ENCODE results near the gene MYO1F.
"Not testable (repeated sequence)": the region's sequence is repeated elsewhere in the genome, so short reads cannot be mapped to it uniquely, and the experiment has no call there.

Gene MYO1F

GRCh38 chr19:8566855-8567254 is 10.4 kb downstream of the MYO1F start:
- no peak for DNase-seq (ENCODE audit: low read depth in 1 of 2, low spot score in 1 of 2)

DNA sequence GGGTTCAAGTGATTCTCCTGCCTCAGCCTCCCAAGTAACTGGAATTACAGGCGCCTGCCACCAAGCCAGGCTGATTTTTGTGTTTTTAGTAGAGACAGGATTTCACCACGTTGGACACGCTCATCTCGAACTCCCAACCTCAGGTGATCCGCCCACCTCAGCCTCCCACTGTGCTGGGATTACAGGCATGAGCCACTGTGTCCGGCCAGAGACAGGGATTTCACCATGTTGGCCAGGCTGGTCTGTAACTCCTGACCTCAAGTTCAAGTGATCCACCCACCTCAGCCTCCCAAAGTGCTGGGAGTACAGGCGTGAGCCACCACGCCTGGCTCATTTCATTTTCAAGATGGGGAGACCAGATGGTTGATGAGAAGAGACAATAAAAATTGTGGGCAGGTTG is 12.4 kb downstream of the MYO1F start:
- DNase-seq (ENCODE audit: low read depth in 1 of 2, low spot score in 1 of 2) = not testable (repeated sequence)

- DNase-seq (ENCODE audit: low read depth in 1 of 2, low spot score in 1 of 2) = no peak
Measured at GRCh38 chr19:8561075-8561764, 16.0 kb downstream of the MYO1F start.

GRCh38 chr19:8558325-8558724 is 18.9 kb downstream of the MYO1F start:
- DNase-seq (ENCODE audit: low read depth in 1 of 2, low spot score in 1 of 2) = no peak

DNA sequence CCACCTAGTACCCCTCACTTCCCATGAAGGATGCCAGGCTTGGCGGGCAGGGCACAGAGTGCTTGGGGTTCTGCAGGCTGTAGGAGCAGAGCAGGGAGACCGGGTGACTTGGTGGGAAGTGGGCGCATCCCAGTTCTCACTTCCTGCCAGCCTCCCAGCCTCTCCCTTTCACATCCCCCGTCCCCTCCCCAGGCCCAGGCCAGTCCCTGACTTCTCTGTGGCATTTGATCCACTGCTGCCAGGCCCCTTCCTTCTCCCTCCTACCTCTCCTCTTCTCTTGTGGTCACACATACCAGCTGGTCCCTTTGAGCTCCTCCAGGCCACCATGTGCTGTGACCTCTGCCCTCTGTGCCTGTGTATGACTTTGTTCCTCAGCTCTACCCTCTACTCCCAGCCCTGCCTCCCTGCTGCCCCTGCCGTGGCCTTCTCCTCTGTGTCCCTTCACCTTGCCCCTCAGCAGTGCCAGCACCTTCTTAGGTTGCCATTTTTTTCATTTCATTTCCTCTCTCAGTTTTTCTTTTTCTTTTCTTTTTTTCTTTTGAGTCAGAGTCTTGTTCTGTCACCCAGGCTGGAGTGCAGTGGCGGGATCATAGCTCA is 19.5 kb downstream of the MYO1F start:
- no peak for DNase-seq (ENCODE audit: low read depth in 1 of 2, low spot score in 1 of 2)

DNA sequence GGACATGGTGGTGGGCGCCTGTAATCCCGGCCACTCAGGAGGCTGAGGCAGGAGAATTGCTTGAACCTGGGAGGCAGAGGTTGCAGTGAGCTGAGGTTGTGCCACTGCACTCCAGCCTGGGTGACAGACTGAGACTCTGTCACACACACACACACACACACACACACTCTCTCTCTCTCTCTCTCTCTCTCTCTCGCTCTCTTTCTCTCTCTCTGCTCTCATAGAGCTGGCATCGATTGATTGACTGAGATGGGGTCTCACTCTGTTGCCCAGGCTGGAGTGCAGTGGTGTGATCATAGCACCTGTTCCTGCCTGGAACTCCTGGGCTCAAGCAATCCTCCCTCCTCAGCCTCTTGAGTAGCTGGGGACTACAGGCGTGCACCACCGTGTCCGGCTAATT is 23.5 kb downstream of the MYO1F start:
- not testable (repeated sequence) for DNase-seq (ENCODE audit: low read depth in 1 of 2, low spot score in 1 of 2)

GRCh38 chr19:8552810-8553209 is 24.4 kb downstream of the MYO1F start:
- no peak for DNase-seq (ENCODE audit: low read depth in 1 of 2, low spot score in 1 of 2)

DNA sequence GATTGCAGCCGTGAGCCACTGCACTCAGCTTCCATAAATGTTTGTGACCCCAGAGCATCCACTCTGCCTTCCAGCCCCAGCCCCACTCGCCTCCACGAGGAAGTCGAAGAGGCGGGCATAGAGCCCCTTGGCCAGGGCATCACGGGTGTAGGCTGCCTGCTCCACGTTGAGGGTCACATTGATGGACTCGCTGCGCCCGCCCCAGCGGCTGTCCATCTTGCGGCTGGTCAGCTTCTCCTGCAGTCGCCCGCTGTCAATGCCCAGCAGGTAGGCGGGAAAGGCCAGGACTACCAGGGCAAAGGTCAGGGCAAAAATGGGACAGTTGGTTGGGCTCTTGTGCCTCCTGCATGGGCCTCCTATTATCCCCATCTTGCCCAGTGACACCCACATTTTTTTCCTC is 27.2 kb downstream of the MYO1F start:
- DNase-seq (ENCODE audit: low read depth in 1 of 2, low spot score in 1 of 2) = no peak

DNA sequence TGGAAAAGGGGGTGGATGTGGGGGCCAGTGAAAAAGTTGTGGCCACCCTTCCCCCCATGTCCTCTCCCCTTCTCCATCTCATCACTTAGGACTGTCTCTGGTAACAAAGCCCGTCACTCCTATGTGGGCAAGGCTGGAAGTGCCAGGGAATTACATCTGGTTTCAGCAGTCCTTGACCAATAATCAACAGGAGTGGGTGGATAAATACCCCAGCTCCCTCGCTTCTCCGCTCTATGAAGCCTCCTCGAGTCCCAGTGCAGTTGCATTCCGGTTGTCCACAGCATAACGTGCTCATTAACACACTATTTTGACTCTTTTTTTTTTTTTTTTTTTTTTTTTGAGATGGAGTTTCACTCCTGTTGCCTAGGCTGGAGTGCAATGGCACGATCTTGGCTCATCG is 31.5 kb downstream of the MYO1F start:
- DNase-seq (ENCODE audit: low read depth in 1 of 2, low spot score in 1 of 2) = no peak

DNA sequence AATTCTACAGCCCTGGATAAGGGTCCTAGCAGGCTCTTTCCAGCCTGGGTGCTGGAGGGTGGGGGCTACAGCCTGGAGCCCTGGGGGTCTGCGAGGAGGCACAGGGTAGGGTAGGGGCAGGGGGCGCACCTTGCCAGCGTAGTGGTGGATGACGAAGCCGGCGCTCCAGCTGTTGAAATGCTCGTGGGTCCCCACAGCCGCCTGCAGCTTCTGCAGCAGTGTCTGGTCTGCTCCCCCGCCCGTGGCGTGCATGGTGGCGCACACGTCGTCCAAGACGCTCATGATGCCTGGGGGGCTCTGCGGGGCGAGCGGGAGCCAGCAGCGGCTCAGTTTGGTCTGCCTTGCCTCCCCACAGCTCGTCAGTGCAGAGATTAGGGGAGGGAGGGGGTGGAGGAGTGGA is 33.1 kb downstream of the MYO1F start:
- no peak for DNase-seq (ENCODE audit: low read depth in 1 of 2, low spot score in 1 of 2)

- DNase-seq (ENCODE audit: low read depth in 1 of 2, low spot score in 1 of 2) = no peak
Measured at GRCh38 chr19:8539621-8540149, 37.6 kb downstream of the MYO1F start.

- no peak for DNase-seq (ENCODE audit: low read depth in 1 of 2, low spot score in 1 of 2)
Measured at GRCh38 chr19:8537099-8537498, 40.1 kb downstream of the MYO1F start.

- no peak for DNase-seq (ENCODE audit: low read depth in 1 of 2, low spot score in 1 of 2)
Measured at GRCh38 chr19:8536282-8536681, 41.0 kb downstream of the MYO1F start.

DNA sequence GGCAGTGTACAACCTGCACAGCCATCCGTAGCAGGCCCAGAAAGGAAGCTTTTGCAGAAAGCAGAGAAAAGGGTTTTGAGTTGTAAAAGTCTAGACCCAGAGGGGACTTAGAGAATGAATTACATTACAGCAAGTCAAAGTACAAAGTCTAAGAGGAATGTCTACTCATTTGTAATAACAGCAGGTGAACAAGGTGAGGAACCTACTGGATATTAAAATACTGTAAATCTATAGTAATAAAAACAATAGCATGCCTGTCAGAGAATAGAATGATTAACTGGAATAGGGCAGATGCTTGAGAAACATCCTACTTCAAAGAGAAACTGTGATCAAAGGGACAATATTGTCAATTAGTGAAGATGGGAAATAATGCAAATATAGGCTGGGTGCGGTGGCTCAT is 45.0 kb downstream of the MYO1F start:
- DNase-seq (ENCODE audit: low read depth in 1 of 2, low spot score in 1 of 2) = no peak

- DNase-seq (ENCODE audit: low read depth in 1 of 2, low spot score in 1 of 2) = no peak
Measured at GRCh38 chr19:8531470-8531869, 45.8 kb downstream of the MYO1F start.

GRCh38 chr19:8530061-8530679 is 47.1 kb downstream of the MYO1F start:
- DNase-seq (ENCODE audit: low read depth in 1 of 2, low spot score in 1 of 2) = no peak

DNA sequence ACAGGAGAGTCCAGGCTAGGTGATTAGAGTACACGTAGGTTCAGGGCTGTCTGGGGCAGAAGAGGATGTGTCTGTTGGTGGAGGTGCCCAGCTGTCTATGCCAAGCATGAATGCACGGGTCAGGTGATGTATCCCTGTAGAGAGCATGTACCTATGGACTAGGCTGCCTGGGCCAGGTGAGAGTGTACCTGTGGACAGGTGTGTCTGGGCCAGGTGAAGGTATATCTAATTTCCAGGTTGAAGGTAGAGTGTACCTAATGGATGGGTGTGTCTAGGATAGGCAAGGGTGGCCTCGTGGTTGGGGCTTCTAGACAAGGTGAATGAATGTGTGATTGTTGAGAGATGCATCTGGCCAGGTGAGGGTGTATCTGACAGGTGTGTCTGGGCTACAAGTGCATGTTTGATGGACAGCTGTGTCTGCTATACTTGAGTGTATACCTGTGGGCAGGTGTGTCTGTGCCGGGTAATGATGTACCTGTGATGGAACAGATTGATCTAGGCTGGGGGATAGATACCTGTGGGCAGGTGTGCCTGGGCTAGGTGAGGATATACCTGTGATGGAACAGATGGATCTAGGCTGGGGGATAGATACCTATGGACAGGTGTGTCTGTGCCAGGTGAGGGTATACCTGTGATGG is 47.8 kb downstream of the MYO1F start:
- no peak for DNase-seq (ENCODE audit: low read depth in 1 of 2, low spot score in 1 of 2)

GRCh38 chr19:8528500-8528899 is 48.7 kb downstream of the MYO1F start:
- no peak for DNase-seq (ENCODE audit: low read depth in 1 of 2, low spot score in 1 of 2)

DNA sequence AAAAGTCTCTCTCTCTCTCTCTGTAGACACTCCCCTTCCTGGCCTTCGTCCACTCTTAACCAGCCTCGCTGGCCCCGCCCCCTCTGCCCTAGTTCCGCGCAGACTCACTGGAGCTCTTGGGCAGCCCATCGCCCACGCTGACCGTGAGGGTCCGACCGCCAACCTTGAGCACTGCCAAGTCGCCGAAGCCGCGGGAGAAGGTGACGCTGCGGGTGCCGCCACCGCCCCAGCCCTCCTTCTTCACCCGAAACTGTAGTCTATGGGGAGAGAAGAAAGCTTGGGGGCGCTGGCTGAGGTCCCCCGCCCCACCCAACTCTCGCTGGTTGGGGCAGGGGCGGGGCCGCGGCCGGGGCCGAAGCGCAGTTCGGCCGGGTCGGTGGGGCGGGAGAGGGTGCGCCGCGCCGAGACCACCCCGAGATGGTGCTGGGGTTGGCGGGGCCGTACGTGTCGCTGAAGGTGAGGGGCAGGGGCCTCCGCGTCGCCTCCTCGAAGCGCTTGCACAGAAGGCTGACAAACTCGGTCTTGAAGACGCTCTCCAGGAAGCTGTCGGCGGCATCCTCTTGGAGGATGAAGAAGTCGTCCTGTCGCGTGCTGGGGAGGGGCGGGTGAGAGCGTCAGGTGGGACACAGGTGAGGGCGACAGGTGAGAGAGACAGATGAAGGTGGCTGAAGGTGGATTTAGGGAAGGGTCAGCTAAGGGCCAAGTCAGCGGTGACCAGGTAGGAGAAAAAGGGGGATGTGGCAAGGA is 50.7 kb downstream of the MYO1F start:
- no peak for DNase-seq (ENCODE audit: low read depth in 1 of 2, low spot score in 1 of 2)

DNA sequence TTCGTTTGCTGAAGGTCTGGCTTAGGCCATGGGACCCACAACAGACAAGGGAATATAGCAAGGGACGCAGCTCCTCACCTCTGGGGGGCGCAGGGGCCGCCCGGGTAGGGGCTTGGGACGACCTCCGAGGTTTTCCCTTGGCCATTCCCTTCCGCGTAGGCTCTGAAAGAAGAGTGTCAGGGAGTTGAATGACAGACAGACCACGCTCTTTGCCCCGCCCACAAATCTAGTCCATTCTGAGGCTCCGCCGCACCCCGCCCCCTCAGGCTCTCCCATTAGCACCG is 51.9 kb downstream of the MYO1F start:
- DNase-seq (ENCODE audit: low read depth in 1 of 2, low spot score in 1 of 2) = no peak

- DNase-seq (ENCODE audit: low read depth in 1 of 2, low spot score in 1 of 2) = no peak
Measured at GRCh38 chr19:8519388-8519787, 57.9 kb downstream of the MYO1F start.

DNA sequence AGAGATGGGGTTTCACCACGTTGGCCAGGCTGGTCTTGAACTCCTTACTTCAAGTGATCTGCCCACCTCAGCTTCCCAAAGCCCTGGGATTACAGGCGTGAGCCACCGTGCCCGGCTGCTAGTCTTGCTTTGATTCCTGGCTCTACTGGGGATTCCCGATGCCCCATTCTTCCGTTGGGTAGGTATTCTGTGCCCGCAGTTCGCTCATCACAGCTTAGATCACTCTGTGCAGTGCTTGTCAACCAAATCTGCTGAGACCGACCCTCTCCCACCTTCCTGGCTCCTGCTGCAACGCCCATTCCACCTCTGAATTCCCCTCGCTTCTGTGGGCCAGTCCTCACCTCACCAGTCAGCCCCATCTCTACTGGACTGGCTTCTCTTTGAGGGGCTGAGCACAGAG is 58.7 kb downstream of the MYO1F start:
- no peak for DNase-seq (ENCODE audit: low read depth in 1 of 2, low spot score in 1 of 2)

All from activated T-helper 1 cell treated with anti-CD3 and anti-CD28 coated beads, Interleukin-2, amount 50 U/mL, for 16 hours (primary cell).